Stomach (tissue), 9 donors: ENCODE data around the gene DYSF. TPM values are rescaled to one million over a fixed set of nuclear protein-coding genes. Genes with fewer than 3 reads are reported as not detected.

Experiments
- DNase-seq, 2 donors: peaks; one replicate each; pipeline versions ENCODE4 v3.0.0 to v3.0.0-alpha.2; 2013 to 2019
- H3K27ac ChIP-seq, 5 donors: fragments of 200-600 bp in 4 of 5; sonication (generic) in 4 of 5; one replicate each; pipeline ENCODE4 v1.5.1; 2013 to 2019; ENCODE audit warnings: mild to moderate bottlenecking in 1 of 5, moderate library complexity in 1 of 5
- H3K27me3 ChIP-seq, 3 donors: fragments of 200-600 bp; sonication (generic); one replicate each; pipeline ENCODE4 v1.5.1; 2017 to 2019; ENCODE audit warnings: mixed run types in 1 of 3
- H3K36me3 ChIP-seq, 4 donors: fragments of 200-600 bp; sonication (generic); 1 replicate in 3 of 4; 2 replicates in 1 of 4; pipeline ENCODE4 v1.5.1; 2016 to 2019
- H3K4me1 ChIP-seq, 4 donors: fragments of 200-600 bp; sonication (generic); one replicate each; pipeline ENCODE4 v1.5.1; 2016 to 2019
- H3K4me3 ChIP-seq, 4 donors: fragments of 200-600 bp; sonication (generic) in 3 of 4; one replicate each; pipeline ENCODE4 v1.5.1; 2016 to 2019; ENCODE audit warnings: mild to moderate bottlenecking in 1 of 4
- H3K9me3 ChIP-seq, 4 donors: fragments of 200-600 bp; sonication (generic); one replicate each; pipeline ENCODE4 v1.5.1; 2016 to 2019
- EP300 ChIP-seq: sonication (generic); formaldehyde crosslinking; IDR thresholded peaks from one replicate; pipeline ENCODE4 v1.6.1; 2017; ENCODE audit warnings: antibody characterized with exemption
- POLR2A ChIP-seq, 4 donors: fragments of 450-650 bp; IDR thresholded peaks; one replicate each; pipeline ENCODE4 v1.6.1; 2016; ENCODE audit warnings: antibody characterized with exemption in 4 of 4, control low read depth in 2 of 4, mild to moderate bottlenecking in 1 of 4, moderate library complexity in 1 of 4
- POLR2AphosphoS5 ChIP-seq, 3 donors: sonication (generic); formaldehyde crosslinking; IDR thresholded peaks; one replicate each; pipeline ENCODE4 v1.6.1; 2016; ENCODE audit warnings: antibody characterized with exemption in 3 of 3
- WGBS, 5 donors: extraction: QIAGEN DNeasy Blood & Tissue Kit in 3 of 5; methylation state at CpG; one replicate each; pipeline versions ENCODE4 v1.1.5 to v1.1.7; 2013 to 2018; 5-methylcytosine and 5-hydroxymethylcytosine counted together
- intact Hi-C: fragments of 100-400 bp; cut with DNase I; formaldehyde crosslinking; loops from one replicate; pipeline ENCODE4 v1.15.1; 2023; ENCODE audit warnings: low total_unique reads
- polyA plus RNA-seq, 3 donors: library from polyadenylated mRNA; stranded (reverse); fragments of 200-250 nt; gene quantifications; one replicate each; pipeline ENCODE4 v1.2.3, GENCODE V29; 2013
- total RNA-seq, 5 donors: library from RNA; depleted of rRNA; stranded (reverse); fragments of >200 nt; gene quantifications; one replicate each; pipeline versions ENCODE4 v1.1.0 to v1.2.3, GENCODE V29; 2014 to 2016
- TF ChIP-seq, protein P1 (sequence below), 7 experiments: fragments of 450-650 bp in 4 of 7; fragments of 200-600 bp in 3 of 7; sonication (generic) in 3 of 7; IDR thresholded peaks; one replicate each; pipeline ENCODE4 v1.5.1; 2016 to 2019; ENCODE audit warnings: antibody characterized with exemption in 7 of 7, control low read depth in 2 of 7, mild to moderate bottlenecking in 1 of 7
- donor health status: healthy with polysubstance abuse.
- donor health status: Bipolar disorder and iron deficiency.
- donor health status: healthy.

The DYSF gene
- total and polyA plus RNA-seq, 8 donors, result 2.1 to 13.4 (median 6.1) TPM

DNA sequence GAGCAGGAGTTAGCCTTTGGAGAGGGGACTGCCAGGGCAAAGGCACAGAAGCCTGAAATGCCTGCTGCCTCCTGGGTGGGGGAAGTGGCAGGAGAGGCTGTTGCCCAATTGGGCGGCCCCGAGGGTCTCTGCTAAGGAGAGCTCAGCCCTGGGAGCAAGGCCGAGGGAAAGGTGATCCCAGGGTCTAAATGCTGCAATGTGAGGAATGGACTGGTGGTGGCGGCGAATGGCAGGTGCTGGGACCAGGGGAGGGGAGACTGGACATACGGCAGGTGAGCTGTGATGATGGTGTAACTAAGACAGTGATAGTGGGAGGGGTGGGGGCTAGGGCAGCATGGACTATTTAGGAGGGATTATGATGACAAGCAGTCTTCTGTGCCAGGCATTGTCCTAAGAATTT, 104.0 kb downstream of the DYSF start:
- H3K36me3 ChIP-seq, result peaks cover 0 to 29% (median 7%) of the 10 kb centered on the region in 4 donors
- H3K4me3 ChIP-seq, result no peak overlapping the region
- 81 to 93% (median 83%) methylated on average over 4 to 6 of the region's 6 CpGs for WGBS, 5 donors
- no peaks in the 10 kb centered on the region for H3K9me3 ChIP-seq
- H3K4me1 ChIP-seq, result no peaks in the 10 kb centered on the region
- TF ChIP-seq EP300 (no peak), POLR2A (IDR thresholded peaks at IDR 0.05) (no peak)
- TF ChIP-seq, protein P1, sequence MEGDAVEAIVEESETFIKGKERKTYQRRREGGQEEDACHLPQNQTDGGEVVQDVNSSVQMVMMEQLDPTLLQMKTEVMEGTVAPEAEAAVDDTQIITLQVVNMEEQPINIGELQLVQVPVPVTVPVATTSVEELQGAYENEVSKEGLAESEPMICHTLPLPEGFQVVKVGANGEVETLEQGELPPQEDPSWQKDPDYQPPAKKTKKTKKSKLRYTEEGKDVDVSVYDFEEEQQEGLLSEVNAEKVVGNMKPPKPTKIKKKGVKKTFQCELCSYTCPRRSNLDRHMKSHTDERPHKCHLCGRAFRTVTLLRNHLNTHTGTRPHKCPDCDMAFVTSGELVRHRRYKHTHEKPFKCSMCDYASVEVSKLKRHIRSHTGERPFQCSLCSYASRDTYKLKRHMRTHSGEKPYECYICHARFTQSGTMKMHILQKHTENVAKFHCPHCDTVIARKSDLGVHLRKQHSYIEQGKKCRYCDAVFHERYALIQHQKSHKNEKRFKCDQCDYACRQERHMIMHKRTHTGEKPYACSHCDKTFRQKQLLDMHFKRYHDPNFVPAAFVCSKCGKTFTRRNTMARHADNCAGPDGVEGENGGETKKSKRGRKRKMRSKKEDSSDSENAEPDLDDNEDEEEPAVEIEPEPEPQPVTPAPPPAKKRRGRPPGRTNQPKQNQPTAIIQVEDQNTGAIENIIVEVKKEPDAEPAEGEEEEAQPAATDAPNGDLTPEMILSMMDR (IDR thresholded peaks at IDR 0.05), result no peak
- H3K27ac ChIP-seq, result no peak overlapping the region
- intact Hi-C loops, result no loop called here
- no peak for DNase-seq
- no peaks in the 10 kb centered on the region for H3K27me3 ChIP-seq

- no peak overlapping the region for H3K4me3 ChIP-seq
- no peaks in the 10 kb centered on the region for H3K27me3 ChIP-seq
- no peak for DNase-seq
- H3K4me1 ChIP-seq, result no peaks in the 10 kb centered on the region
- WGBS, 5 donors, result 77 to 85% (median 82%) methylated on average over 7 to 10 of the region's 10 CpGs
- intact Hi-C loops, result no loop called here
- no peak overlapping the region for H3K27ac ChIP-seq
- no peak for TF ChIP-seq POLR2A (IDR thresholded peaks at IDR 0.05)
- TF ChIP-seq, protein P1 (IDR thresholded peaks at IDR 0.05), result no peak
- H3K36me3 ChIP-seq, result peaks cover 0 to 27% (median 6%) of the 10 kb centered on the region in 4 donors
- H3K9me3 ChIP-seq, result no peaks in the 10 kb centered on the region
These were observed 105.1 kb downstream of the DYSF start for GRCh38 chr2:71558300-71559051.

GRCh38 chr2:71559080-71559827, 105.9 kb downstream of the DYSF start:
- WGBS, 5 donors, result 81 to 90% (median 84%) methylated on average over 13 to 15 of the region's 15 CpGs
- DNase-seq, result no peak
- no peak for TF ChIP-seq POLR2AphosphoS5 (IDR thresholded peaks at IDR 0.05)
- TF ChIP-seq EP300, result no peak
- TF ChIP-seq POLR2A (IDR thresholded peaks at IDR 0.05), result no peak
- TF ChIP-seq, protein P1 (IDR thresholded peaks at IDR 0.05), result no peak

DNA sequence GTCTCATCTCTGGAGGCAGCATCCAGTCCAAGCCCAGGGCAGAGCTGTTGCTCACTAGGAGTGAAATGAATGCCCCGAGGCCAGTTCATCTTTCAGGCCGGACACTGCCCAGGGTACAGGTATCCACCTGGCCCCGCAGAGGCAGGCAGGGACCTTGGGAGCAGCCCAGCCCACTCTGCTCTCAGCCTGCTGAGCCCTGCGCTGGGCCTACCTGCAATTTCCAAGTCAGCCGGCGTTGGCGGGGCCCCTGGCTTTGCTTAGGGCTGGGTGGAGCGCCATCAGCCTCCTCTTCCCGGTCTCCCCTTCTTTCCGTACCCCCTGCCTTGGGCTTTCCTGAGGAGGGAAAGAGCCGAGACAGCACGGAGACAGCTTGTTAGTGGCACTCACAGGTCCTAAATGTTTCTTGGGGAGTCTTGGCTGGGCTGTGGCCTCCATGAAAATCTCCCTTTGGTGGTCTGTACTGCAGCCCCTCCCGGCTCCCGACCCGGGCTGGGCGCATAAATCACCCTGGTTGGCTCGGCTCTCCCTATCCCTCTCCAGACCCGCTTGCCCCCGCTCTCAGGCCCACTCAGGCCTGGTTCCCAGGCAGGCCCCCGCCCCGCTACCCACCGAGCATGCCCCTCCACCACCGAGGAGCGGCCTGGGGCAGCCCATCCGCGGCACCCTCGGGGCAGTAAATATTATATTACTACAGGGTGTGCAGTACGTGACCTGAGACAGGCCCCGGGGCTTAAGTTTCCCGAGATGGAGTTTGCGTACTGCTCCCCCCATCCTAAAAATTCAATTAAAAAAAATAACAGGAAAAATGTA, 106.7 kb downstream of the DYSF start:
- 73 to 79% (median 74%) methylated on average over 23 to 31 of the region's 31 CpGs for WGBS, 5 donors
- H3K27ac ChIP-seq, result no peak overlapping the region
- H3K9me3 ChIP-seq, result no peaks in the 10 kb centered on the region
- DNase-seq, result no peak
- peaks cover 0 to 22% (median 2%) of the 10 kb centered on the region in 4 donors for H3K36me3 ChIP-seq
- intact Hi-C loops, result no loop called here
- H3K27me3 ChIP-seq, result no peaks in the 10 kb centered on the region
- TF ChIP-seq, protein P1 (IDR thresholded peaks at IDR 0.05), result no peak
- TF ChIP-seq EP300, result no peak
- TF ChIP-seq POLR2A (IDR thresholded peaks at IDR 0.05), result no peak
- TF ChIP-seq POLR2AphosphoS5 (IDR thresholded peaks at IDR 0.05), result no peak
- no peak overlapping the region for H3K4me3 ChIP-seq
- H3K4me1 ChIP-seq, result no peaks in the 10 kb centered on the region

More at GRCh38 chr2:71559080-71559827, 105.9 kb downstream of the DYSF start:
- Histone ChIP-seq H3K9me3 (no peaks in the 10 kb centered on the region), H3K4me1 (no peaks in the 10 kb centered on the region), H3K4me3 (no peak overlapping the region), H3K36me3 (peaks cover 0 to 26% (median 2%) of the 10 kb centered on the region in 4 donors), H3K27ac (no peak overlapping the region), H3K27me3 (no peaks in the 10 kb centered on the region)
- intact Hi-C loops, result no loop called here
